H1 (cell line): Measurements from ENCODE around the gene SGMS1. TPM values are rescaled to one million over a fixed set of nuclear protein-coding genes. Genes with fewer than 3 reads are reported as not detected.

Experiments
- CTCF ChIA-PET: fragments of 300-600 bp; sonication (Branson Sonifier 250); formaldehyde crosslinking; loops from one replicate; lab custom pipeline; 2021; ENCODE audit not compliant: partially characterized antibody; lab: Charles Lee
- POLR2A ChIA-PET: fragments of 300-600 bp; sonication (Branson Sonifier 250); formaldehyde crosslinking; loops from one replicate; lab custom pipeline; 2021; ENCODE audit warnings: inconsistent platforms; ENCODE audit not compliant: partially characterized antibody; lab: Charles Lee
- DNase-seq, 2 experiments: peaks; one replicate each; pipeline versions ENCODE4 v3.0.0 to v3.0.0-alpha.2; 2010 to 2022; ENCODE audit warnings: low spot score in 2 of 2, low read depth in 1 of 2, mixed read lengths in 1 of 2
- FAIRE-seq: peaks from 2 replicates; lab custom pipeline; 2011; peaks lifted over from hg19 to GRCh38; lab: Jason Lieb, UNC
- H2AFZ ChIP-seq: 2 replicates; pipeline ENCODE4 v1.8.1; 2012; ENCODE audit warnings: low read length, inconsistent platforms
- H2AK5ac ChIP-seq: 2 replicates; pipeline ENCODE4 v1.6.1; 2013; ENCODE audit warnings: low read depth, low read length
- H2BK120ac ChIP-seq: replicated peaks from 2 replicates; pipeline ENCODE3; 2013; ENCODE audit warnings: low read depth, low read length, inconsistent platforms
- H2BK12ac ChIP-seq: 2 replicates; pipeline ENCODE4 v1.6.1; 2013; ENCODE audit warnings: low read depth, low read length
- H2BK15ac ChIP-seq: 2 replicates; pipeline ENCODE4 v1.6.1; 2013; ENCODE audit warnings: low read length
- H2BK20ac ChIP-seq: 2 replicates; pipeline ENCODE4 v1.6.1; 2013; ENCODE audit warnings: low read length
- H2BK5ac ChIP-seq: 2 replicates; pipeline ENCODE4 v1.6.1; 2013; ENCODE audit warnings: low read depth, low read length
- H3K14ac ChIP-seq: 2 replicates; pipeline ENCODE4 v1.6.1; 2013; ENCODE audit warnings: inconsistent platforms; ENCODE audit not compliant: insufficient read length
- H3K18ac ChIP-seq: 2 replicates; pipeline ENCODE4 v1.6.1; 2013; ENCODE audit warnings: low read length; ENCODE audit errors: extremely low read depth
- H3K23ac ChIP-seq: 2 replicates; pipeline ENCODE4 v1.6.1; 2013; ENCODE audit warnings: inconsistent platforms; ENCODE audit not compliant: insufficient read length
- H3K23me2 ChIP-seq: 2 replicates; pipeline ENCODE4 v1.6.1; 2013; ENCODE audit warnings: low read depth, low read length
- H3K27ac ChIP-seq: 2 replicates; pipeline ENCODE4 v1.6.1; 2011; ENCODE audit warnings: low read depth, low read length, inconsistent platforms
- H3K27me3 ChIP-seq, 4 experiments: replicated peaks in 1 of 4; 1 replicate in 1 of 4; 2 replicates in 3 of 4; pipeline versions ENCODE4 v1.6.1 to v1.8.1; 2011 to 2013; ENCODE audit warnings: low read length in 3 of 4, mild to moderate bottlenecking in 3 of 4, inconsistent platforms in 2 of 4, mixed read lengths in 2 of 4, moderate library complexity in 1 of 4; ENCODE audit not compliant: control insufficient read depth in 3 of 4, insufficient read depth in 3 of 4; ENCODE audit errors: extremely low read depth in 1 of 4
- H3K36me3 ChIP-seq, 4 experiments: 2 replicates each; pipeline versions ENCODE4 v1.6.1 to v1.8.1; 2011 to 2013; ENCODE audit warnings: mild to moderate bottlenecking in 4 of 4, low read length in 3 of 4, moderate library complexity in 2 of 4, control low read depth in 1 of 4, inconsistent platforms in 1 of 4; ENCODE audit not compliant: insufficient read depth in 4 of 4, control insufficient read depth in 2 of 4
- H3K4ac ChIP-seq: replicated peaks from 2 replicates; pipeline ENCODE3; 2013; ENCODE audit warnings: low read length, low read depth, mixed read lengths, inconsistent platforms; ENCODE audit not compliant: insufficient read length
- H3K4me1 ChIP-seq, 4 experiments: replicated peaks in 1 of 4; 1 replicate in 1 of 4; 2 replicates in 3 of 4; pipeline versions ENCODE4 v1.6.1 to v1.8.1; 2011 to 2013; ENCODE audit warnings: low read length in 3 of 4, inconsistent platforms in 2 of 4, mixed read lengths in 1 of 4; ENCODE audit not compliant: insufficient read depth in 4 of 4, control insufficient read depth in 3 of 4
- H3K4me2 ChIP-seq, 2 experiments: 2 replicates each; pipeline versions ENCODE4 v1.6.1 to v1.8.1; 2011 to 2013; ENCODE audit warnings: low read depth in 2 of 2, low read length in 2 of 2, control low read depth in 1 of 2, inconsistent platforms in 1 of 2, mild to moderate bottlenecking in 1 of 2; ENCODE audit not compliant: insufficient read depth in 1 of 2
- H3K4me3 ChIP-seq, 4 experiments: fragments of 200-600, 300-600 bp in 1 of 4; sonication (generic), shearing (Covaris generic), sonication (Bioruptor Twin) in 1 of 4; 2 replicates each; pipeline versions ENCODE4 v1.5.1 to v1.8.1; 2011 to 2016; ENCODE audit warnings: low read length in 4 of 4, low read depth in 3 of 4, control low read depth in 2 of 4, inconsistent platforms in 2 of 4, mild to moderate bottlenecking in 2 of 4, mixed read lengths in 1 of 4, moderate library complexity in 1 of 4; ENCODE audit not compliant: insufficient read depth in 2 of 4; ENCODE audit errors: extremely low read depth in 1 of 4
- H3K56ac ChIP-seq: replicated peaks from 2 replicates; pipeline ENCODE3; 2013; ENCODE audit warnings: low read depth, mild to moderate bottlenecking, mixed read lengths, low read length, inconsistent platforms; ENCODE audit not compliant: insufficient read length
- H3K79me1 ChIP-seq: 2 replicates; pipeline ENCODE4 v1.6.1; 2013; ENCODE audit warnings: low read depth, low read length, control low read depth
- H3K79me2 ChIP-seq, 2 experiments: 2 replicates each; pipeline versions ENCODE4 v1.6.1 to v1.8.1; 2012 to 2013; ENCODE audit warnings: low read length in 2 of 2, mild to moderate bottlenecking in 2 of 2, inconsistent platforms in 1 of 2; ENCODE audit not compliant: insufficient read depth in 2 of 2, control insufficient read depth in 1 of 2
- H3K9ac ChIP-seq, 4 experiments: replicated peaks in 1 of 4; 1 replicate in 1 of 4; 2 replicates in 3 of 4; pipeline versions ENCODE4 v1.6.1 to v1.8.1; 2011 to 2013; ENCODE audit warnings: low read depth in 3 of 4, low read length in 3 of 4, control low read depth in 2 of 4, mild to moderate bottlenecking in 2 of 4, moderate library complexity in 2 of 4, inconsistent platforms in 1 of 4; ENCODE audit errors: extremely low read depth in 1 of 4
- H3K9me3 ChIP-seq, 2 experiments: 2 replicates each; pipeline versions ENCODE4 v1.6.1 to v1.8.1; 2012 to 2013; ENCODE audit warnings: mild to moderate bottlenecking in 2 of 2, moderate library complexity in 2 of 2, control low read depth in 1 of 2, inconsistent platforms in 1 of 2, low read depth in 1 of 2, low read length in 1 of 2, mixed read lengths in 1 of 2; ENCODE audit not compliant: insufficient read depth in 2 of 2
- H4K20me1 ChIP-seq, 2 experiments: replicated peaks in 1 of 2; 2 replicates each; pipeline versions ENCODE3 to v1.8.1; 2011 to 2013; ENCODE audit warnings: inconsistent platforms in 2 of 2, low read length in 2 of 2, mild to moderate bottlenecking in 1 of 2; ENCODE audit not compliant: insufficient read depth in 2 of 2, control insufficient read depth in 1 of 2
- H4K5ac ChIP-seq: 2 replicates; pipeline ENCODE4 v1.6.1; 2013; ENCODE audit warnings: low read length, low read depth, mixed read lengths, inconsistent platforms; ENCODE audit not compliant: insufficient read length
- H4K8ac ChIP-seq: 2 replicates; pipeline ENCODE4 v1.8.0; 2013; ENCODE audit warnings: mild to moderate bottlenecking, moderate library complexity, low read length, inconsistent platforms; ENCODE audit not compliant: insufficient read depth; ENCODE audit errors: extremely low read depth
- H4K91ac ChIP-seq: replicated peaks from 2 replicates; pipeline ENCODE3; 2013; ENCODE audit warnings: low read length, mixed read lengths, inconsistent platforms; ENCODE audit not compliant: insufficient read length
- CREB1 ChIP-seq: IDR thresholded peaks from 2 replicates; pipeline ENCODE4 v1.6.1; 2012; ENCODE audit warnings: inconsistent platforms
- KDM1A ChIP-seq: fragments of 200-600, 300-600 bp; sonication (generic); IDR thresholded peaks from 2 replicates; pipeline ENCODE4 v1.7.1; 2016; ENCODE audit warnings: mild to moderate bottlenecking, low read length, borderline replicate concordance
- NRF1 ChIP-seq: IDR thresholded peaks from 2 replicates; pipeline ENCODE4 v1.6.1; 2011; ENCODE audit warnings: mild to moderate bottlenecking, low read depth, low read length, improper control_type of control experiment
- polyA plus RNA-seq, 7 experiments: library from polyadenylated mRNA; depleted of rRNA in 3 of 7; stranded (reverse) in 5 of 7; unstranded in 2 of 7; fragments of >200 nt in 5 of 7; fragments of 200-250 nt in 2 of 7; gene quantifications; 1 replicate in 5 of 7; 2 replicates in 1 of 7; 4 replicates in 1 of 7; pipeline versions ENCODE4 v1.2.1 to v1.2.3, GENCODE V29; 2011 to 2013; ENCODE audit warnings: missing spikeins in 2 of 7, mixed read lengths in 2 of 7
- total RNA-seq: library from RNA; stranded (reverse); fragmentation: NEBNext Ultra II Directional; extraction: Animal tissue kit (Norgen Biotek cat#: 25700); gene quantifications from 2 replicates; pipeline ENCODE4 v1.2.1, GENCODE V29; 2021

SGMS1 gene
- total and polyA plus RNA-seq, 2 of the 8 experiments (the other 6 are each of a cell fraction or from before 2014, with no cell fraction given), result 6.0 to 15.6 TPM

DNA sequence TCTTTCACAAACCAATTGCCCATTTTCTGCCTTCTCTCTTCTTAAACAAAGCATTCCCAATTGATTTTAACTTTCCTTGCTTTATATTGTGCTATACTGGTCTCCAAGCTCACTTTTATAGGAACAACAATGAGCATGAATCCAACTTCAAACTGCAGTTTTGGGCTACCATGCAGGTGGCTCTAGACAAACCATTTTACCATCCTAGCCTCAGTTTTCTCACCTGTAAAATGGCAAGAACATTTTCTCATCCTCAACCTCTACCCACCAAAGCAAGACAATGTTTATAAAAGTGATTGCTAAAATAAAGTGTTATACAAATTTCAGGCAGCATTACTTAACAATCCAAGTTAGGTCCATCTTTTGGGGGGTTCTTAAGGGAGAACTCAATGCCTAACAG lies 305.6 kb downstream of the SGMS1 start:
- Histone ChIP-seq H2BK5ac (no peak overlapping the region), H3K9me3 (no peaks in the 10 kb centered on the region)
- no peak for FAIRE-seq
- TF ChIP-seq CREB1 (no peak), NRF1 (no peak), KDM1A (peak; percentile 53; the same call in 1 of the 2 replicates)

More for the DNA sequence above, 305.6 kb downstream of the SGMS1 start:
- no peak overlapping the region for H2BK15ac ChIP-seq
- no peak overlapping the region for H2BK12ac ChIP-seq
- no peak overlapping the region for H3K18ac ChIP-seq
- no peak overlapping the region for H3K23ac ChIP-seq
- H3K4ac ChIP-seq, result no peak overlapping the region
- no peak overlapping the region for H3K14ac ChIP-seq
- H2AK5ac ChIP-seq, result no peak overlapping the region
- no peaks in the 10 kb centered on the region for H3K4me1 ChIP-seq
- no peak overlapping the region for H3K27ac ChIP-seq
- no peak overlapping the region for H4K91ac ChIP-seq
- H3K23me2 ChIP-seq, result no peaks in the 10 kb centered on the region
- ChIA-PET CTCF (interaction anchor here (1.5 kb wide), 1 partner anchor 50 kb away, joined by 5 read pairs; no protein-coding TSS in a partner anchor), POLR2A (no interaction called here)
- H4K8ac ChIP-seq, result no peak overlapping the region
- H3K4me3 ChIP-seq, result no peak overlapping the region
- DNase-seq, result no peak
- no peaks in the 10 kb centered on the region for H3K79me2 ChIP-seq
- H3K9ac ChIP-seq, result no peak overlapping the region
- H3K36me3 ChIP-seq, result no peaks in the 10 kb centered on the region
- H2BK120ac ChIP-seq, result no peak overlapping the region
- no peak overlapping the region for H3K4me2 ChIP-seq
- no peak overlapping the region for H2BK20ac ChIP-seq
- H3K56ac ChIP-seq, result no peak overlapping the region
- no peaks in the 10 kb centered on the region for H4K20me1 ChIP-seq
- H2AFZ ChIP-seq, result no peak overlapping the region
- no peaks in the 10 kb centered on the region for H3K79me1 ChIP-seq
- H3K27me3 ChIP-seq, result no peaks in the 10 kb centered on the region
- no peak overlapping the region for H4K5ac ChIP-seq
